TTC549 (cell line): ENCODE results near the gene GPS1.

Experiments used
- FAIRE-seq: peaks from 2 replicates; lab custom pipeline; 2012; peaks lifted over from hg19 to GRCh38; lab: Jason Lieb, UNC

GPS1 gene

DNA sequence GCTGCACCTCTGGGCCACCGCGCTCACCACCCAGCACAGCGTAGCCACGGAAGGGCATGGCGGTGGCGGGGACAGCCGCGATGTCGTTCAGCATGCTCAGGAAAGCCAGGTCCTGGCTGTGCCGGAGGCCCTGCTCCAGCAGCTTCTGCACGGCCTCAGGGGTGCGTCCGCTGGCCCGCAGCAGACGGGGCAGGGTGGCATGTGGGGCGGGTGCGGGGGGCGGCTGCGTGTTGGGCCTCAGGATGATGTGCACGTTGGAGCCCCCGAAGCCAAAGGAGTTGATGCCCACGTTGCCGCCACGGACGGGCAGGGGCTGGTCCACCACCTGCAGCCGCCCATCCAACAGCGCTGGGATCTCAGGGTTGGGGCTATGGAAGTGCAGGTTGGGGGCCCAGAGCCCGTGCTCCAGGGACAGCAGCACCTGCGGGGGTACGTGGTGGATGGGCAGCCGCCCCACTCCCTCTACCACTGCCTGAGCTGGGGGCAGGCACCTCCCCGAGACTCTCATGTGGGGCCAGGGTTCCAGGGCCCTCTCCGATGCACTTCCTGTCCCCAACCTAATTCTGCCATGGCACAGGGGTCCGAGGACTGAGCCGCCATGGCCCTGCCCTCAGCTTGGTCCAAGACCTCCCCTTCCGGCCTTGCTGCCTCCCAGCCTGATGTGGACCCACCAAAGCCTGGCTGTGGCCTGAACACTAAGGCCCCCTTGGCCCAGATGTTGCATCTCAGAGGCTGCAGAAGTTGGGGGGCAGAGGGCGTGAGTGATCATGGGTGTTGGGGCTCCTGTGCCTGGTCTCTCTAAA lies 39.8 kb downstream of the GPS1 start:
- no peak for FAIRE-seq

- FAIRE-seq, result no peak
Observed at GRCh38 chr17:82092094-82092586, 40.4 kb downstream of the GPS1 start.

GRCh38 chr17:82092628-82092994 lies 40.9 kb downstream of the GPS1 start:
- no peak for FAIRE-seq

- no peak for FAIRE-seq
Observed at GRCh38 chr17:82092995-82093751, 41.5 kb downstream of the GPS1 start.

GRCh38 chr17:82094931-82095776 lies 43.5 kb downstream of the GPS1 start:
- FAIRE-seq, result no peak

GRCh38 chr17:82095777-82096708 lies 44.3 kb downstream of the GPS1 start:
- no peak for FAIRE-seq

- no peak for FAIRE-seq
Observed at GRCh38 chr17:82096709-82097183, 45.0 kb downstream of the GPS1 start.

GRCh38 chr17:82097184-82097918 lies 45.7 kb downstream of the GPS1 start:
- FAIRE-seq, result no peak

DNA sequence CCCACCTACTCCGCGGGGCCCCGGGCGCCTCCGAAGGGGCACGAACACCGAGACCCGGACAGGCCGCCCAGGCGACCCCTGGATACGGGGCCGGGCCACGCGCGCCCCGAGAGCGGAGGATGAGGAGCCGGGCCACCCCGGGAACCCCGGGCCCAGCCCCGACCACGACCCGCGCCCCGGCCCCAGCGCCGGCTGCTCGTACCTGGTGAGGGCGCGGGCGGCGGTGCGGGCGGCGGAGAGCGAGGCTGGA lies 46.1 kb downstream of the GPS1 start:
- no peak for FAIRE-seq

DNA sequence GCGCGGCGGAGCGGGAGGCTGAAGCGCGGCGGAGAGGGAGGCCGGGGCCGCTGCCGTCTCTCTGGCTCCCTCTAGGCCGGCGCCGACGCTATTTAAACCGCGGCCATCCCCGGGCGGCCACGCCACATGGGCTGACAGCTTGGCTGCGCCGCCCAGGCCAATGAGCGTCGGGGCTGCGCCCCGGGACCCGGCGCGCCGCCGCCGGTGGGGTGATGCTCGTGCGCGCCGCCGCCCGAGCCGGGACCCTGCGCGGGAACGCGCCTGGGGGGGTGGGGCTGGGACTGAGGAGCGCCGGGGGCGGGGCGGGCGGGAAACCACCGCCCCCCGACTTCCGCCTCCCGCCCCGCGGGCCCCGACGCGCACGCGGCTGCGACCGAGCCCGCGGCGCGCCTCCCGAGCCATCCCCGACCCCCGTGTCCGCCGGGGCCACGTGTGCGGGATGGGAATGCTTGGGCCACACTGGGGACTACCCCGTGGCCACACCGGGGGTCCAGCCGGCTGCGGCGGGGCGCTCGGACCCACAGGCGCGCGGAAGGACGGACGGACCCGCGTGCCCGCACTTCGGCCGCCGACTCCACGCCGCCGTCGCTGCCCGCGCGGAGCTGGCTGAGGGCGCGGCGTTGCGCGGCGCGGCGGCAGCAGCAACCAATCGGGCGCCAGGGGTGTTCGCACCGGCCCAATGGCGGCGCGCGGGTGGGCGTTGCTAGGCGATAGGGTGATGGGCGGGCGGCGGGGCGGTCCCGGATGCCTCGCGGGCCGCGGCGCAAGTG lies 46.7 kb downstream of the GPS1 start, which contains the start of gene FASN:
Gene FASN, minus strand, starts transcription at position 68 of the 770 bp plus-strand sequence. CDS start 1,791 bp downstream, outside the sequence.
- FAIRE-seq, result no peak

GRCh38 chr17:82098939-82099763 lies 47.5 kb downstream of the GPS1 start:
- FAIRE-seq, result no peak

GRCh38 chr17:82100502-82101298 lies 49.0 kb downstream of the GPS1 start:
- no peak for FAIRE-seq

- no peak for FAIRE-seq
Observed at GRCh38 chr17:82101301-82101715, 49.6 kb downstream of the GPS1 start.

GRCh38 chr17:82101767-82102679 lies 50.3 kb downstream of the GPS1 start:
- FAIRE-seq, result no peak

GRCh38 chr17:82103553-82104451 lies 52.1 kb downstream of the GPS1 start:
- no peak for FAIRE-seq
